Endodermal cell (in vitro differentiated cells): ENCODE data around the gene ASTN1. TPM values are rescaled to one million over a fixed set of nuclear protein-coding genes. Genes with fewer than 3 reads are reported as not detected.

ENCODE experiments used
- DNase-seq: peaks from one replicate; pipeline ENCODE4 v3.0.0-alpha.2; 2017
- H3K27ac ChIP-seq: 2 replicates; pipeline ENCODE4 v1.5.1; 2013; ENCODE audit warnings: mild to moderate bottlenecking, low read depth, low read length, moderate library complexity
- H3K27me3 ChIP-seq: 2 replicates; pipeline ENCODE4 v1.6.1; 2013; ENCODE audit warnings: mild to moderate bottlenecking, low read length, moderate library complexity; ENCODE audit not compliant: insufficient read depth, control insufficient read depth, poor library complexity, severe bottlenecking
- H3K36me3 ChIP-seq: 2 replicates; pipeline ENCODE4 v1.7.0; 2013; ENCODE audit warnings: mild to moderate bottlenecking, low read length, moderate library complexity; ENCODE audit not compliant: control insufficient read depth, insufficient read depth
- H3K4me1 ChIP-seq: one replicate; pipeline ENCODE4 v1.7.0; 2013; ENCODE audit warnings: low read length; ENCODE audit not compliant: control insufficient read depth, insufficient read depth
- H3K4me3 ChIP-seq: 2 replicates; pipeline ENCODE4 v1.5.1; 2013; ENCODE audit warnings: mild to moderate bottlenecking, low read length, moderate library complexity
- H3K9ac ChIP-seq: 2 replicates; pipeline ENCODE4 v1.6.1; 2013; ENCODE audit warnings: mild to moderate bottlenecking, low read length, moderate library complexity; ENCODE audit not compliant: poor library complexity, severe bottlenecking; ENCODE audit errors: extremely low read depth
- H3K9me3 ChIP-seq: 2 replicates; pipeline ENCODE4 v1.6.1; 2013; ENCODE audit warnings: mild to moderate bottlenecking, low read length, moderate library complexity; ENCODE audit not compliant: control insufficient read depth
- H3K27ac Mint-ChIP-seq: 2 replicates; pipeline ENCODE4 v1.8.0; 2020; ENCODE audit warnings: mixed read lengths
- H3K27me3 Mint-ChIP-seq: 2 replicates; pipeline ENCODE4 v1.8.0; 2021; ENCODE audit warnings: mild to moderate bottlenecking, mixed read lengths; ENCODE audit not compliant: insufficient read depth
- H3K36me3 Mint-ChIP-seq: 2 replicates; pipeline ENCODE4 v1.8.0; 2020; ENCODE audit warnings: low read depth, mixed read lengths
- H3K4me1 Mint-ChIP-seq: 2 replicates; pipeline ENCODE4 v1.8.0; 2020; ENCODE audit warnings: mixed read lengths
- H3K4me3 Mint-ChIP-seq: 2 replicates; pipeline ENCODE4 v1.8.0; 2020; ENCODE audit warnings: mild to moderate bottlenecking, moderate library complexity, mixed read lengths
- H3K9me3 Mint-ChIP-seq: 2 replicates; pipeline ENCODE4 v1.8.0; 2020; ENCODE audit warnings: mild to moderate bottlenecking, mixed read lengths
- CTCF ChIP-seq: fragments of 200-600 bp; sonication (generic); conservative IDR thresholded peaks from 2 replicates; pipeline ENCODE4 v1.5.0; 2021; ENCODE audit warnings: antibody characterized with exemption, mild to moderate bottlenecking
- WGBS, 2 experiments: methylation state at CpG; one replicate each; pipeline versions ENCODE4 v1.1.5 to v1.1.7; 2013; ENCODE audit warnings: missing lambda C conversion rate in 2 of 2, mixed read lengths in 1 of 2; ENCODE audit not compliant: insufficient coverage in 1 of 2, insufficient read length in 1 of 2; 5-methylcytosine and 5-hydroxymethylcytosine counted together
- total RNA-seq, 2 donors: library from RNA; stranded (reverse); fragmentation: NEBNext Ultra II Directional in 1 of 2; extraction: Animal tissue kit (Norgen Biotek cat#: 25700) in 1 of 2; gene quantifications; 2 replicates in 1 of 2; 3 replicates in 1 of 2; pipeline ENCODE4 v1.2.1, GENCODE V29; 2021

Gene ASTN1
- total RNA-seq, 2 donors from 2014 or later: 0.31 to 0.70 TPM

- Histone ChIP-seq H3K4me1 (peaks cover 16% of the 10 kb centered on the region), H3K36me3 (no peaks in the 10 kb centered on the region), H3K27me3 (peaks cover 73% of the 10 kb centered on the region), H3K9me3 (no peaks in the 10 kb centered on the region), H3K27ac (no peak overlapping the region), H3K9ac (no peak overlapping the region), H3K4me3 (no peak overlapping the region)
- WGBS, 2 experiments: 90 to 100% methylated on average over 1 to 6 of the region's 6 CpGs
- no peaks in the 10 kb centered on the region for H3K36me3 Mint-ChIP-seq
- peaks cover 40% of the 10 kb centered on the region for H3K4me1 Mint-ChIP-seq
- TF ChIP-seq CTCF: no peak
- H3K27me3 Mint-ChIP-seq: peaks cover 60% of the 10 kb centered on the region
- no peaks in the 10 kb centered on the region for H3K9me3 Mint-ChIP-seq
- no peak for DNase-seq
- no peak overlapping the region for H3K27ac Mint-ChIP-seq
- H3K4me3 Mint-ChIP-seq: no peak overlapping the region
Observed at GRCh38 chr1:177063648-177064047, 100.9 kb downstream of the ASTN1 start.

- Mint-ChIP-seq H3K27ac (no peak overlapping the region), H3K27me3 (peaks cover 55% of the 10 kb centered on the region), H3K4me1 (peaks cover 14% of the 10 kb centered on the region), H3K4me3 (no peak overlapping the region), H3K9me3 (no peaks in the 10 kb centered on the region), H3K36me3 (no peaks in the 10 kb centered on the region)
- Histone ChIP-seq H3K27me3 (peaks cover 91% of the 10 kb centered on the region), H3K36me3 (no peaks in the 10 kb centered on the region), H3K9me3 (no peaks in the 10 kb centered on the region), H3K4me1 (no peaks in the 10 kb centered on the region), H3K9ac (no peak overlapping the region), H3K4me3 (no peak overlapping the region), H3K27ac (no peak overlapping the region)
- DNase-seq: no peak
- TF ChIP-seq CTCF: no peak
Observed at GRCh38 chr1:177054542-177054941, 110.0 kb downstream of the ASTN1 start.

- Histone ChIP-seq H3K9ac (no peak overlapping the region), H3K36me3 (no peaks in the 10 kb centered on the region), H3K9me3 (no peaks in the 10 kb centered on the region), H3K27me3 (peaks cover 91% of the 10 kb centered on the region), H3K4me1 (no peaks in the 10 kb centered on the region), H3K4me3 (no peak overlapping the region), H3K27ac (no peak overlapping the region)
- no peak for TF ChIP-seq CTCF
- H3K27ac Mint-ChIP-seq: no peak overlapping the region
- 81 to 90% methylated on average over 2 to 3 of the region's 3 CpGs for WGBS, 2 experiments
- no peak for DNase-seq
- H3K36me3 Mint-ChIP-seq: no peaks in the 10 kb centered on the region
- H3K4me1 Mint-ChIP-seq: peaks cover 19% of the 10 kb centered on the region
- H3K9me3 Mint-ChIP-seq: no peaks in the 10 kb centered on the region
- peaks cover 51% of the 10 kb centered on the region for H3K27me3 Mint-ChIP-seq
- no peak overlapping the region for H3K4me3 Mint-ChIP-seq
Observed at GRCh38 chr1:177053648-177054047, 110.9 kb downstream of the ASTN1 start.
